ENCODE measurements around the gene DENND1A.

The DENND1A gene

DNA sequence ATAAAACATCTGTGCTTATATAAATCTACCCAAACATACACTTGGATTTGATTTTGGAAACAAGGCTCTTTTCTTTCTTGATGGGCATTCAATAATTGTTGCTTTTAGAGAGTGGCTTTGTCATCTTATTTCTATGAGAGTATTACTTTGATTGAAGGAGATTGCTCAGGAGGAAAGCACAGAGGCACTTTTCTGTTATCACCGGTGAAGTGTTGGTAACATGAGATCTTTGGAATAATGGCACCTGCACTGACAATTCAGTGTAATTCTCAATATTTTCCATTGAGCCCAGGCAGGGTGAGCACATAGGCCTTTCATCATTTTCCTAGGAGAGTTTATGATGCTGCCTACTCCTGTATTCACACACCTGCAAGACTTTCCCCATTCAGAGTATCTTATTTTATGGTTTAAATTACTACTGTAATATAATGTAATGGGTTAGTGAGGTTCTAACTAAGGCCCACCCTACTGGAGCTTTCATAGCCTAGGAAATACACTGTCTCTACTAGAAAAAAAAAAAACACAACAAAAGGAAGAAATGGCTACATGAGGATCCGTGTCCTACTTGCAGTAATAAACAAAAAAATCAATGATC lies 244.3 kb downstream of the DENND1A start:
- no peak for DNase-seq (ENCODE audit: extremely low spot score)
- TF ChIP-seq, protein P1, sequence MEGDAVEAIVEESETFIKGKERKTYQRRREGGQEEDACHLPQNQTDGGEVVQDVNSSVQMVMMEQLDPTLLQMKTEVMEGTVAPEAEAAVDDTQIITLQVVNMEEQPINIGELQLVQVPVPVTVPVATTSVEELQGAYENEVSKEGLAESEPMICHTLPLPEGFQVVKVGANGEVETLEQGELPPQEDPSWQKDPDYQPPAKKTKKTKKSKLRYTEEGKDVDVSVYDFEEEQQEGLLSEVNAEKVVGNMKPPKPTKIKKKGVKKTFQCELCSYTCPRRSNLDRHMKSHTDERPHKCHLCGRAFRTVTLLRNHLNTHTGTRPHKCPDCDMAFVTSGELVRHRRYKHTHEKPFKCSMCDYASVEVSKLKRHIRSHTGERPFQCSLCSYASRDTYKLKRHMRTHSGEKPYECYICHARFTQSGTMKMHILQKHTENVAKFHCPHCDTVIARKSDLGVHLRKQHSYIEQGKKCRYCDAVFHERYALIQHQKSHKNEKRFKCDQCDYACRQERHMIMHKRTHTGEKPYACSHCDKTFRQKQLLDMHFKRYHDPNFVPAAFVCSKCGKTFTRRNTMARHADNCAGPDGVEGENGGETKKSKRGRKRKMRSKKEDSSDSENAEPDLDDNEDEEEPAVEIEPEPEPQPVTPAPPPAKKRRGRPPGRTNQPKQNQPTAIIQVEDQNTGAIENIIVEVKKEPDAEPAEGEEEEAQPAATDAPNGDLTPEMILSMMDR (IDR thresholded peaks at IDR 0.05; ENCODE audit: control extremely low read depth, extremely low read depth, low read depth, missing control alignments), result no peak
- ChIA-PET CTCF (interaction anchor here (1.0 to 4.9 kb wide), 6 partner anchors 11 to 355 kb away, joined by 3 to 43 read pairs (median 3); no protein-coding TSS in a partner anchor), POLR2A (no interaction called here)

DNA sequence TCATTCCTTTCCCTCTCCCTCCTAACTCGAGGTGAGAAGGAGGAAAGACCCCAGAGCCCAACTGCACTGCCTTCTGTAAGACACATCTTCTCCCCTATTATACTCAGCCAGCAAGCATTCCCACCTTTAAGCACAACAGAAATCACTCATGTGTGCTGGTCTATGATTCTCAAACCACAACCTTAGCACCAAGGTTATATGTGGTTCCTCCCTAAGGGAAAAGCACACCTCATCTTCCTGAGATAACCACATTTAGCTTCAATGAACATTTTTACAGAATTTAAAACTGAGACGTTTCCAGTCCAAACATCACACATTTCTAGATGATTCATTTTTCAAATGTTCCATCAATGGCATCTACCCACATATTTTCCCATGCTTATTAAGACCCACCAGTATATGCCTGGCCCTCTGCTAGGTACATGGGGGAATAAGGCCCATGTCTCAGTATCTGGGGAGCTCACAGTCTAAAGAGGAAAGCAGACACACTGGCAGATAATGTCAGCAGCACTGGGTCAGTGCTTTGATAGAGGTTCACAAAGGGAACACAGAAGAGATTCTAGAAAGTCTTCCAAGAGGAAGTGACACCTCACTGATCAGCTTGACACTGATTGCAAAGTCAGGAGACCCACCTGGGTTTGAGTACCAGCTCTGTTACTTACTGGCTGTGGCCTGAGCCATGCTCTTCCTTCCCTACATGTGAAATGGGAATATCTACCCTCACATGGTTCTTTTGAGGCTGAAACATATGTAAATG lies 245.4 kb downstream of the DENND1A start:
- ChIA-PET CTCF (interaction anchor here (0.9 to 4.9 kb wide), 3 partner anchors 10 to 13 kb away, joined by 3 to 43 read pairs (median 3); no protein-coding TSS in a partner anchor), POLR2A (no interaction called here)
- TF ChIP-seq, protein P1 (IDR thresholded peaks at IDR 0.05; ENCODE audit: control extremely low read depth, extremely low read depth, low read depth, missing control alignments), result no peak
- DNase-seq (ENCODE audit: extremely low spot score), result no peak

DNA sequence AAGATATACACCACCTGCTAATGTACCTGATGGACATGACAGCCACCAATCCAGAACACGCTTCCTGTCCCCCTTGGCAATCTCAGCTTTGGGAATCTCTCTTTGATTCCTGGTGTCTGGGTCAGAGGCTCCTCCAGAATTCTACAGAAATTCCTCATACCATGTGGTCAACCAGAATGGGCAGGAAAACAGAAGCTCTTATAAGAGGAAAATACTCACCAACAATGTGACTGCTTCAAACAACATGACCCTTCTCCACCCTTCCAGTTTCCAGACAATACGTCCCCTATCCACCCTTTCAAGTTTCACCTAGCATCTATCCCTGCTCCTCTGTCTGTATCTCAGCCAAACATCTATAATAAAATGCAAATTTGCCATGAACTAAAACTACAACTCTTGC lies 247.2 kb downstream of the DENND1A start:
- TF ChIP-seq, protein P1 (IDR thresholded peaks at IDR 0.05; ENCODE audit: control extremely low read depth, extremely low read depth, low read depth, missing control alignments), result no peak
- DNase-seq (ENCODE audit: extremely low spot score), result no peak
- ChIA-PET CTCF (no interaction called here), POLR2A (no interaction called here)

DNA sequence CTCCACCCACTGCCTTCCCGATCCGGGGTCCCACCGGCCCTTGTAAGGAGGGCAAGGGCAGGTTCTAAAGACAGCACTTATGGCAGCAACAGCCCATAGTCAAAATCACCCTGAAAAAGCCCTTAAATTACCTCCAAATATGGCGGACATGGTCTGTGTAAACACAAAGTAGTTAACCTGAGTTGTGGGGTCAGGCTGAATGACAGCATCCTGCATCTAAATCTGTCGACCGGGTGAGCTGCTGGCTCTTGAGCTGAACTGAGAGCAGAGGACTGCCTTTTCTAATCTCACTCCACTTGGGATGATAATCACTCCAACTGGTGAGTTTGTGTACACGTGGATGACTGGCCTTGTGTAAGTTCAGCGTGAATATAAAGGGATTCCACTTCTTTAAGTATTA lies 249.6 kb downstream of the DENND1A start:
- POLR2A ChIA-PET, result no interaction called here
- no peak for DNase-seq (ENCODE audit: extremely low spot score)
- TF ChIP-seq, protein P1 (IDR thresholded peaks at IDR 0.05; ENCODE audit: control extremely low read depth, extremely low read depth, low read depth, missing control alignments), result no peak
- CTCF ChIA-PET, result interaction anchor here (1.6 kb wide), 1 partner anchor 38 kb away, joined by 3 read pairs; no protein-coding TSS in a partner anchor

DNA sequence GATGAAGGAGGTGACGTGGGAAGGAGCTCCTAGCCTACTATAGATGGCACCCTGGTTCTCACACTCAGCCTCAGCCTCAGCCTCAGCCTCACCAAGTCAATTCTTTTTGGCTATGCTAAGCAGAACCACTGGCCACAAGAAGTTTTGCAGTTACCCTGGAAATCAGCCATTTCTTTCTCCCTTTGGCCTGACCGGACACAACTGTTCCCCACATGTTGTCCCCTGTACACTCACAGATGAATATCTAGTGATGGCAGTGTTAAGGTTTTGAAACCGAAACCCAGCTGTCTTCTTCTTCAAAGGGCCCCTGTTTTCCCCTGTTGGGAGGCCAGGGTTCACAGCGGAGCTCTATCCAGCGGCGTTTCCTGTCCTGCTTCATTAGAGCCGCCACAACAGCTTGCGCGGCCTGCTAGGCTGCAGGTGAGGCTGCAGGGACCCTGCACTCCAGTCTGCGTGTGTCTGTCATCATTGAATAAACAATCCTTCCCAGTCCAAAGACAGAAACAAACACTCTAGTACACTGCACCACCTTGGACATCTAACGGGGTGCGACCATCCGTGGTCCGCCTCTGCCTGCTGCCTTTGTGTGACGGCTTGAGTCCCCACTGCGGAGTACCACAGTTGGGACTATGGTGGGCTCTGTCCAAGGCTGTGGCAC lies 250.5 kb downstream of the DENND1A start:
- TF ChIP-seq, protein P1 (IDR thresholded peaks at IDR 0.05; ENCODE audit: control extremely low read depth, extremely low read depth, low read depth, missing control alignments), result no peak
- ChIA-PET CTCF (interaction anchor here (0.9 to 2.7 kb wide), 8 partner anchors 8 to 375 kb away, joined by 3 to 9 read pairs (median 3); no protein-coding TSS in a partner anchor), POLR2A (no interaction called here)
- peak; percentile 82 for DNase-seq (ENCODE audit: extremely low spot score)

DNA sequence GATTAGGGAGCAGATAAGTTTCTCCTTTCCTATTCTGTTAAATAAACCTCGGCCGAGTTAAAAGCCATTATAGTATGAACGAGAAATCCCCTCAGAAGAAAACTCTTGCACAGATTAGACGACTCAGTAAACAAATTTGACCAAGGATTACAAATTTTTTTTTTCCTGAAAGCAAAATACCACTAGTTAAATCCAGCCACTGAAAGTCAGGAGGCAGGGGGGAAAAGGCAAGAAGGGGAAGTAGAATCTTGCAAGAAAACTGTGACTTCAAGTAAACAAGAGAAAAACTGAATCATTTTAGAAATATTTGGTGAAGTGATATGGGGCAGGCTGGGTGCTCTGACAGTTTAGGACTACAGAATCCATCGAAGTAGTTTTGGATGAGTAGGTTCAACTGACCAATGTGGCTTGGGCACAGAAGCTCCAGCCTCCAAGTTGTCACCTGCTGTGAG lies 251.0 kb downstream of the DENND1A start:
- no peak for DNase-seq (ENCODE audit: extremely low spot score)
- TF ChIP-seq, protein P1 (IDR thresholded peaks at IDR 0.05; ENCODE audit: control extremely low read depth, extremely low read depth, low read depth, missing control alignments), result no peak
- CTCF ChIA-PET, result interaction anchor here (0.9 to 2.7 kb wide), 7 partner anchors 8 to 375 kb away, joined by 3 to 9 read pairs (median 3); no protein-coding TSS in a partner anchor
- POLR2A ChIA-PET, result no interaction called here

All from GM10248 (cell line).